ENCODE results near the gene CALCR.

DNA sequence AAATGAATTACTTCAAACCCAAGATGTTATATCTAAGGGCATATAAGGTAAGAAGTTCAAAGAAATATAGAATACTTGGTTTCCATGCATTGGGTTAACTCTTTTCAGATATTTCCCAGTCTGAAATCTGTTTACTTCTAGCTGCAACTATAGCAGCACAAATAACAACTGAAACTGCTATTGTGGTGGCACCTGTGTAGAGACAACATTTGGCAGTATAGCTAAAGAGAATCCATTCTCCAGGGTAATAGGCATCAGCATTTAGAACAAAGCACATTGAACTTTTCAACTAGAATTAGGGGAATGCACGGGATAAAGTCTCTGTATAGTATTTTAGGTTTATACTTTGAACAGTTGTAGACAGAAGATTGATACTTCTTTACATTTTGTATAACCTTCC is 19.7 kb upstream of the CALCR start:
- TF ChIP-seq, protein P1, sequence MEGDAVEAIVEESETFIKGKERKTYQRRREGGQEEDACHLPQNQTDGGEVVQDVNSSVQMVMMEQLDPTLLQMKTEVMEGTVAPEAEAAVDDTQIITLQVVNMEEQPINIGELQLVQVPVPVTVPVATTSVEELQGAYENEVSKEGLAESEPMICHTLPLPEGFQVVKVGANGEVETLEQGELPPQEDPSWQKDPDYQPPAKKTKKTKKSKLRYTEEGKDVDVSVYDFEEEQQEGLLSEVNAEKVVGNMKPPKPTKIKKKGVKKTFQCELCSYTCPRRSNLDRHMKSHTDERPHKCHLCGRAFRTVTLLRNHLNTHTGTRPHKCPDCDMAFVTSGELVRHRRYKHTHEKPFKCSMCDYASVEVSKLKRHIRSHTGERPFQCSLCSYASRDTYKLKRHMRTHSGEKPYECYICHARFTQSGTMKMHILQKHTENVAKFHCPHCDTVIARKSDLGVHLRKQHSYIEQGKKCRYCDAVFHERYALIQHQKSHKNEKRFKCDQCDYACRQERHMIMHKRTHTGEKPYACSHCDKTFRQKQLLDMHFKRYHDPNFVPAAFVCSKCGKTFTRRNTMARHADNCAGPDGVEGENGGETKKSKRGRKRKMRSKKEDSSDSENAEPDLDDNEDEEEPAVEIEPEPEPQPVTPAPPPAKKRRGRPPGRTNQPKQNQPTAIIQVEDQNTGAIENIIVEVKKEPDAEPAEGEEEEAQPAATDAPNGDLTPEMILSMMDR (conservative IDR thresholded peaks at IDR 0.05) = no peak
- TF ChIP-seq ZFX (IDR thresholded peaks at IDR 0.05) = no peak

Data from C4-2B (cell line).